Fibroblast of skin of right quadriceps (primary cell): ENCODE data around the gene VPS50.
"Not testable (repeated sequence)": the region's sequence is repeated elsewhere in the genome, so short reads cannot be mapped to it uniquely, and the experiment has no call there.

Experiments used
- DNase-seq: peaks from one replicate; pipeline ENCODE4 v3.0.0-alpha.2; 2013

The VPS50 gene

GRCh38 chr7:93337052-93337451 is 104.9 kb downstream of the VPS50 start:
- no peak for DNase-seq

- DNase-seq, result not testable (repeated sequence)
Observed at GRCh38 chr7:93342178-93342577, 110.0 kb downstream of the VPS50 start.

GRCh38 chr7:93350338-93350737 is 118.2 kb downstream of the VPS50 start:
- DNase-seq, result no peak

- no peak for DNase-seq
Observed at GRCh38 chr7:93352881-93353280, 120.7 kb downstream of the VPS50 start.

- DNase-seq, result no peak
Observed at GRCh38 chr7:93354815-93355214, 122.6 kb downstream of the VPS50 start.

GRCh38 chr7:93359520-93360198 is 127.5 kb downstream of the VPS50 start:
- no peak for DNase-seq

GRCh38 chr7:93361853-93362252 is 129.7 kb downstream of the VPS50 start:
- no peak for DNase-seq

GRCh38 chr7:93364806-93365205 is 132.6 kb downstream of the VPS50 start:
- no peak for DNase-seq

GRCh38 chr7:93365341-93365740 is 133.2 kb downstream of the VPS50 start:
- DNase-seq, result no peak

GRCh38 chr7:93366816-93367215 is 134.7 kb downstream of the VPS50 start:
- DNase-seq, result no peak

GRCh38 chr7:93367254-93367653 is 135.1 kb downstream of the VPS50 start:
- no peak for DNase-seq

- not testable (repeated sequence) for DNase-seq
Observed at GRCh38 chr7:93370937-93371336, 138.8 kb downstream of the VPS50 start.

- no peak for DNase-seq
Observed at GRCh38 chr7:93373537-93373936, 141.4 kb downstream of the VPS50 start.

- DNase-seq, result peak; percentile 39
Observed at GRCh38 chr7:93374345-93374940, 142.3 kb downstream of the VPS50 start.

GRCh38 chr7:93375603-93376002 is 143.4 kb downstream of the VPS50 start:
- no peak for DNase-seq

GRCh38 chr7:93378131-93378760 is 146.1 kb downstream of the VPS50 start:
- DNase-seq, result no peak

GRCh38 chr7:93382362-93382761 is 150.2 kb downstream of the VPS50 start:
- peak; percentile 29 for DNase-seq

- no peak for DNase-seq
Observed at GRCh38 chr7:93390660-93391059, 158.5 kb downstream of the VPS50 start.

GRCh38 chr7:93392984-93393383 is 160.8 kb downstream of the VPS50 start:
- DNase-seq, result no peak

- DNase-seq, result no peak
Observed at GRCh38 chr7:93399642-93400041, 167.5 kb downstream of the VPS50 start.

GRCh38 chr7:93402944-93403343 is 170.8 kb downstream of the VPS50 start:
- no peak for DNase-seq

GRCh38 chr7:93407239-93407638 is 175.1 kb downstream of the VPS50 start:
- DNase-seq, result no peak

GRCh38 chr7:93409324-93409723 is 177.2 kb downstream of the VPS50 start:
- DNase-seq, result no peak
